Measurements from ENCODE around the gene ZCCHC14.

The ZCCHC14 gene

GRCh38 chr16:87423429-87423828 is 69.4 kb downstream of the ZCCHC14 start:
- no peak for DNase-seq

- DNase-seq = no peak
These were observed 70.7 kb downstream of the ZCCHC14 start for GRCh38 chr16:87422106-87422505.

- no peak for DNase-seq
These were observed 71.6 kb downstream of the ZCCHC14 start for GRCh38 chr16:87421003-87421912.

- DNase-seq = no peak
These were observed 72.5 kb downstream of the ZCCHC14 start for GRCh38 chr16:87420026-87421002.

- DNase-seq = no peak
These were observed 74.2 kb downstream of the ZCCHC14 start for GRCh38 chr16:87418644-87419043.

- DNase-seq = no peak
These were observed 74.6 kb downstream of the ZCCHC14 start for GRCh38 chr16:87418216-87418615.

- DNase-seq = no peak
These were observed 75.3 kb downstream of the ZCCHC14 start for GRCh38 chr16:87417528-87417910.

- peak; percentile 29 for DNase-seq
These were observed 75.8 kb downstream of the ZCCHC14 start for GRCh38 chr16:87416826-87417527.

GRCh38 chr16:87415441-87415840 is 77.4 kb downstream of the ZCCHC14 start:
- no peak for DNase-seq

- no peak for DNase-seq
These were observed 78.6 kb downstream of the ZCCHC14 start for GRCh38 chr16:87414251-87414680.

- no peak for DNase-seq
These were observed 79.8 kb downstream of the ZCCHC14 start for GRCh38 chr16:87412996-87413421.

GRCh38 chr16:87412371-87412995 is 80.3 kb downstream of the ZCCHC14 start:
- DNase-seq = no peak

GRCh38 chr16:87411375-87412271 is 81.2 kb downstream of the ZCCHC14 start:
- no peak for DNase-seq

GRCh38 chr16:87410968-87411367 is 81.9 kb downstream of the ZCCHC14 start:
- no peak for DNase-seq

- DNase-seq = no peak
These were observed 82.3 kb downstream of the ZCCHC14 start for GRCh38 chr16:87410530-87410929.

GRCh38 chr16:87409781-87410180 is 83.0 kb downstream of the ZCCHC14 start:
- no peak for DNase-seq

- no peak for DNase-seq
These were observed 83.7 kb downstream of the ZCCHC14 start for GRCh38 chr16:87409153-87409552.

- DNase-seq = peak; percentile 29
These were observed 85.2 kb downstream of the ZCCHC14 start for GRCh38 chr16:87407511-87408112.

GRCh38 chr16:87406495-87407088 is 86.2 kb downstream of the ZCCHC14 start:
- no peak for DNase-seq
